HCT116 (cell line): ENCODE measurements around the gene MGA.

Experiments used
- CEBPB ChIP-seq: IDR thresholded peaks from 2 replicates; pipeline ENCODE4 v1.6.1; 2012; ENCODE audit warnings: low read depth
- CTCF ChIP-seq, 3 experiments: fragments of 200-600 bp in 1 of 3; sonication (generic) in 1 of 3; IDR thresholded peaks in 2 of 3; conservative IDR thresholded peaks in 1 of 3; 2 replicates each; pipeline ENCODE4 v1.5.1; 2012 to 2017; ENCODE audit warnings: low read depth in 2 of 3, low read length in 2 of 3, antibody characterized with exemption in 1 of 3, borderline replicate concordance in 1 of 3, control low read depth in 1 of 3, mild to moderate bottlenecking in 1 of 3, mixed read lengths in 1 of 3, mixed run types in 1 of 3, moderate library complexity in 1 of 3; ENCODE audit not compliant: insufficient read depth in 1 of 3
- EGR1 ChIP-seq: IDR thresholded peaks from 2 replicates; pipeline ENCODE4 v1.6.1; 2012; ENCODE audit warnings: low read depth
- EZH2 ChIP-seq: fragments of 200-600 bp; sonication (generic); IDR thresholded peaks from 2 replicates; pipeline ENCODE4 v1.6.1; 2017; ENCODE audit warnings: antibody characterized with exemption, mixed run types
- JUND ChIP-seq: IDR thresholded peaks from 2 replicates; pipeline ENCODE4 v1.6.1; 2012
- MAX ChIP-seq: IDR thresholded peaks from 2 replicates; pipeline ENCODE4 v1.6.1; 2012
- POLR2A ChIP-seq: IDR thresholded peaks from 2 replicates; pipeline ENCODE4 v1.7.0; 2011; ENCODE audit warnings: borderline replicate concordance; ENCODE audit not compliant: insufficient read depth, insufficient read length; ENCODE audit errors: extremely low read depth
- POLR2AphosphoS5 ChIP-seq: IDR thresholded peaks from 2 replicates; pipeline ENCODE4 v1.6.1; 2011; ENCODE audit warnings: mild to moderate bottlenecking, low read depth, low read length, moderate library complexity
- RAD21 ChIP-seq: IDR thresholded peaks from 2 replicates; pipeline ENCODE4 v1.6.1; 2012; ENCODE audit warnings: low read depth, mild to moderate bottlenecking
- REST ChIP-seq: IDR thresholded peaks from 2 replicates; pipeline ENCODE4 v1.6.1; 2012; ENCODE audit warnings: low read depth
- SIN3A ChIP-seq: IDR thresholded peaks from 2 replicates; pipeline ENCODE4 v1.6.1; 2012; ENCODE audit warnings: low read depth
- SP1 ChIP-seq: IDR thresholded peaks from 2 replicates; pipeline ENCODE4 v1.6.1; 2012; ENCODE audit warnings: low read depth
- YY1 ChIP-seq: IDR thresholded peaks from 2 replicates; pipeline ENCODE4 v1.6.1; 2011; ENCODE audit warnings: low read length, low read depth, moderate library complexity, mild to moderate bottlenecking; ENCODE audit not compliant: insufficient replicate concordance; ENCODE audit errors: extremely low read depth

- TF ChIP-seq EZH2 (no peak), YY1 (no peak), CTCF (IDR thresholded peaks at IDR 0.05 in 2 of 3, conservative IDR thresholded peaks at IDR 0.05 in 1 of 3; ENCODE audit: borderline replicate concordance in 1 of 3, insufficient read depth in 1 of 3, low read depth in 2 of 3, low read length in 2 of 3) (no peak), SIN3A (no peak), POLR2A (no peak), RAD21 (no peak), JUND (no peak), SP1 (no peak), POLR2AphosphoS5 (no peak), EGR1 (no peak), MAX (no peak), CEBPB (no peak), REST (no peak)
These were observed 161.6 kb downstream of the MGA start for GRCh38 chr15:41821831-41822230.
